GM21526 (cell line): Measurements from ENCODE around the gene IL17F.
"Not testable (repeated sequence)": the region's sequence is repeated elsewhere in the genome, so short reads cannot be mapped to it uniquely, and the experiment has no call there.

ENCODE experiments used
- ATAC-seq: cut with Tn5 transposase; IDR thresholded peaks from one replicate; pipeline ENCODE4 v1.9.1; 2021; ENCODE audit warnings: moderate library complexity; ENCODE audit not compliant: unreplicated experiment, low FRiP score

IL17F gene

GRCh38 chr6:52249078-52249477 lies 4.8 kb upstream of the IL17F start:
- ATAC-seq, result no peak

- ATAC-seq, result no peak
These were observed 1.1 kb upstream of the IL17F start for GRCh38 chr6:52245425-52245824.

- no peak for ATAC-seq
These were observed 912 bp downstream of the IL17F start for GRCh38 chr6:52243282-52243893.

- no peak for ATAC-seq
These were observed 2.5 kb downstream of the IL17F start for GRCh38 chr6:52241819-52242218.

GRCh38 chr6:52233975-52234823 lies 10.1 kb downstream of the IL17F start:
- ATAC-seq, result peak; percentile 67

GRCh38 chr6:52233005-52233404 lies 11.3 kb downstream of the IL17F start:
- ATAC-seq, result no peak

GRCh38 chr6:52231406-52232127 lies 12.7 kb downstream of the IL17F start:
- ATAC-seq, result no peak

GRCh38 chr6:52230685-52231084 lies 13.6 kb downstream of the IL17F start:
- no peak for ATAC-seq

- ATAC-seq, result peak; percentile 100
These were observed 16.8 kb downstream of the IL17F start for GRCh38 chr6:52227495-52227894.

GRCh38 chr6:52221302-52221701 lies 23.0 kb downstream of the IL17F start:
- ATAC-seq, result no peak

GRCh38 chr6:52217761-52218160 lies 26.5 kb downstream of the IL17F start:
- ATAC-seq, result no peak

GRCh38 chr6:52216932-52217575 lies 27.2 kb downstream of the IL17F start:
- ATAC-seq, result no peak

GRCh38 chr6:52215787-52216186 lies 28.5 kb downstream of the IL17F start:
- no peak for ATAC-seq

GRCh38 chr6:52213127-52213526 lies 31.2 kb downstream of the IL17F start:
- no peak for ATAC-seq

GRCh38 chr6:52210227-52210626 lies 34.1 kb downstream of the IL17F start:
- peak; percentile 82 for ATAC-seq

- ATAC-seq, result peak; percentile 38
These were observed 34.5 kb downstream of the IL17F start for GRCh38 chr6:52209770-52210169.

- ATAC-seq, result no peak
These were observed 35.7 kb downstream of the IL17F start for GRCh38 chr6:52208612-52209011.

GRCh38 chr6:52207066-52207465 lies 37.2 kb downstream of the IL17F start:
- no peak for ATAC-seq

GRCh38 chr6:52201493-52201892 lies 42.8 kb downstream of the IL17F start:
- no peak for ATAC-seq

GRCh38 chr6:52201046-52201445 lies 43.3 kb downstream of the IL17F start:
- no peak for ATAC-seq

GRCh38 chr6:52200088-52200487 lies 44.2 kb downstream of the IL17F start:
- not testable (repeated sequence) for ATAC-seq
